ENCODE data around the gene TMEM209.

DNA sequence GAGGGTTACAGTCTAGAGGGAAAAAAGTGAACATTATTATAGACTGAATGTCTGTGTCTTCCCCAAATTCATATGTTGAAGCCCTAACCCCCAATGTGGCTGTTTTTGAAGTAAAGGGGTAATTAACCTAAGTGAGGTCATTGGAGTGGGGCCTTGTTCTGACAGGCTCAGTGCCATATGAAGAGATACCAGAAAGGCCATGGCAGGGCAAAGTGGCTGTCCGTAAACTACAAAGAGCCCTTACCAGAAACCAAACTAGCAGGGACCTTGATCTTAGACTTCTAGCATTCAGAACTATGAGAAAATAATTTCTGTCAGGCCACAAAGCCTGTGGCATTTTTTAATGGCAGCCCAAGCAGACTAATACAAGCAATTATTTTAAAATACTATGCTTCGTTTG, 8.7 kb downstream of the TMEM209 start:
- TF ChIP-seq, protein P1, sequence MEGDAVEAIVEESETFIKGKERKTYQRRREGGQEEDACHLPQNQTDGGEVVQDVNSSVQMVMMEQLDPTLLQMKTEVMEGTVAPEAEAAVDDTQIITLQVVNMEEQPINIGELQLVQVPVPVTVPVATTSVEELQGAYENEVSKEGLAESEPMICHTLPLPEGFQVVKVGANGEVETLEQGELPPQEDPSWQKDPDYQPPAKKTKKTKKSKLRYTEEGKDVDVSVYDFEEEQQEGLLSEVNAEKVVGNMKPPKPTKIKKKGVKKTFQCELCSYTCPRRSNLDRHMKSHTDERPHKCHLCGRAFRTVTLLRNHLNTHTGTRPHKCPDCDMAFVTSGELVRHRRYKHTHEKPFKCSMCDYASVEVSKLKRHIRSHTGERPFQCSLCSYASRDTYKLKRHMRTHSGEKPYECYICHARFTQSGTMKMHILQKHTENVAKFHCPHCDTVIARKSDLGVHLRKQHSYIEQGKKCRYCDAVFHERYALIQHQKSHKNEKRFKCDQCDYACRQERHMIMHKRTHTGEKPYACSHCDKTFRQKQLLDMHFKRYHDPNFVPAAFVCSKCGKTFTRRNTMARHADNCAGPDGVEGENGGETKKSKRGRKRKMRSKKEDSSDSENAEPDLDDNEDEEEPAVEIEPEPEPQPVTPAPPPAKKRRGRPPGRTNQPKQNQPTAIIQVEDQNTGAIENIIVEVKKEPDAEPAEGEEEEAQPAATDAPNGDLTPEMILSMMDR (IDR thresholded peaks at IDR 0.05), result no peak
- TF ChIP-seq POLR2A (IDR thresholded peaks at IDR 0.05), result no peak
